Fibroblast of mammary gland (primary cell): Measurements from ENCODE around the gene ANG.

Source experiments
- DNase-seq: peaks from one replicate; pipeline ENCODE4 v3.0.0-alpha.2; 2010; ENCODE audit warnings: low read depth
- H3K4me3 ChIP-seq: 2 replicates; pipeline ENCODE4 v1.5.1; 2011; ENCODE audit warnings: low read depth, mild to moderate bottlenecking, low read length, moderate library complexity; ENCODE audit not compliant: control insufficient read depth
- TF ChIP-seq, protein P1 (sequence below): conservative IDR thresholded peaks from 2 replicates; pipeline ENCODE4 v1.5.1; 2011; ENCODE audit warnings: low read depth, low read length, inconsistent platforms; ENCODE audit not compliant: control insufficient read depth, insufficient read depth

The ANG gene

DNA sequence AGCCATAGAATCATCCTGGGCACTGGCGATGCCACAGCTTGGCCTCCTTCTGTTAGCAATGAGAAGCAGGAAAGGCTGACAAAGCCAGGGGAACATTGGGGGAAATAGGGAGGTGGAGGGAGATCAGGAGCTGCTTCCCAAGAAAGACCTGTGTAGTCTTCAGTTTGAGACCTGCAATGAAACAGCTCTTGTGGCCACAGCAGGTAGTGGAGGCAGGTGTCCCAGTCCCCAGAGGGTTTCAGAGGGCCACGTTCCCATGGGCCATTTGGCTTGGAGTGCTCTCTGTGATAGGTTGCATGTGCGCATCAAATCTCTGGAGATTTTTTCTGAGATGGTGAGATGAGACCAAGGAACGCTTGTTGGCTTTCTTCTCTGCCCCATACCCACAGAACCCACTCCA lies 32.7 kb upstream of the ANG start:
- no peak overlapping the region for H3K4me3 ChIP-seq
- DNase-seq: no peak
- TF ChIP-seq, protein P1, sequence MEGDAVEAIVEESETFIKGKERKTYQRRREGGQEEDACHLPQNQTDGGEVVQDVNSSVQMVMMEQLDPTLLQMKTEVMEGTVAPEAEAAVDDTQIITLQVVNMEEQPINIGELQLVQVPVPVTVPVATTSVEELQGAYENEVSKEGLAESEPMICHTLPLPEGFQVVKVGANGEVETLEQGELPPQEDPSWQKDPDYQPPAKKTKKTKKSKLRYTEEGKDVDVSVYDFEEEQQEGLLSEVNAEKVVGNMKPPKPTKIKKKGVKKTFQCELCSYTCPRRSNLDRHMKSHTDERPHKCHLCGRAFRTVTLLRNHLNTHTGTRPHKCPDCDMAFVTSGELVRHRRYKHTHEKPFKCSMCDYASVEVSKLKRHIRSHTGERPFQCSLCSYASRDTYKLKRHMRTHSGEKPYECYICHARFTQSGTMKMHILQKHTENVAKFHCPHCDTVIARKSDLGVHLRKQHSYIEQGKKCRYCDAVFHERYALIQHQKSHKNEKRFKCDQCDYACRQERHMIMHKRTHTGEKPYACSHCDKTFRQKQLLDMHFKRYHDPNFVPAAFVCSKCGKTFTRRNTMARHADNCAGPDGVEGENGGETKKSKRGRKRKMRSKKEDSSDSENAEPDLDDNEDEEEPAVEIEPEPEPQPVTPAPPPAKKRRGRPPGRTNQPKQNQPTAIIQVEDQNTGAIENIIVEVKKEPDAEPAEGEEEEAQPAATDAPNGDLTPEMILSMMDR: no peak

DNA sequence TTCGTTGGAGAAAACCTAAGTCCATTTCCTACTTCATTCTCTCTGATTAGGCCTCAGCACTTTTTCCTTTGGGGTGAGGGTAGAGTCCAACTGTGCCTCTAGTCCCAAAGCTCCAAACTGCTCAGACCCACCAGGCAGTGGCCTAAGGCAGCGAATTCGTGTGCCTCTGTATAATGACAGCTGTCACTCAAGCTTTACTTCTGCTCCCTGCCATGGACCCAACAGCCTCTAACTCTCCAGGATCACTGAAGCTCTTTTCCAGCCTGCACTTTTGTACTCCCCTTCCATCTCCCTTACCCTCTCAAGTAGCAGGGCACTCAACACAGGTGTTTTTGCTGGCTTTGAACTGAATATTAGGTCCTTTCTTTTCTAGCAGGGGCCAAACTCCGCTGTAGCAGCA lies 32.3 kb upstream of the ANG start:
- DNase-seq: no peak
- TF ChIP-seq, protein P1: no peak
- no peak overlapping the region for H3K4me3 ChIP-seq

DNA sequence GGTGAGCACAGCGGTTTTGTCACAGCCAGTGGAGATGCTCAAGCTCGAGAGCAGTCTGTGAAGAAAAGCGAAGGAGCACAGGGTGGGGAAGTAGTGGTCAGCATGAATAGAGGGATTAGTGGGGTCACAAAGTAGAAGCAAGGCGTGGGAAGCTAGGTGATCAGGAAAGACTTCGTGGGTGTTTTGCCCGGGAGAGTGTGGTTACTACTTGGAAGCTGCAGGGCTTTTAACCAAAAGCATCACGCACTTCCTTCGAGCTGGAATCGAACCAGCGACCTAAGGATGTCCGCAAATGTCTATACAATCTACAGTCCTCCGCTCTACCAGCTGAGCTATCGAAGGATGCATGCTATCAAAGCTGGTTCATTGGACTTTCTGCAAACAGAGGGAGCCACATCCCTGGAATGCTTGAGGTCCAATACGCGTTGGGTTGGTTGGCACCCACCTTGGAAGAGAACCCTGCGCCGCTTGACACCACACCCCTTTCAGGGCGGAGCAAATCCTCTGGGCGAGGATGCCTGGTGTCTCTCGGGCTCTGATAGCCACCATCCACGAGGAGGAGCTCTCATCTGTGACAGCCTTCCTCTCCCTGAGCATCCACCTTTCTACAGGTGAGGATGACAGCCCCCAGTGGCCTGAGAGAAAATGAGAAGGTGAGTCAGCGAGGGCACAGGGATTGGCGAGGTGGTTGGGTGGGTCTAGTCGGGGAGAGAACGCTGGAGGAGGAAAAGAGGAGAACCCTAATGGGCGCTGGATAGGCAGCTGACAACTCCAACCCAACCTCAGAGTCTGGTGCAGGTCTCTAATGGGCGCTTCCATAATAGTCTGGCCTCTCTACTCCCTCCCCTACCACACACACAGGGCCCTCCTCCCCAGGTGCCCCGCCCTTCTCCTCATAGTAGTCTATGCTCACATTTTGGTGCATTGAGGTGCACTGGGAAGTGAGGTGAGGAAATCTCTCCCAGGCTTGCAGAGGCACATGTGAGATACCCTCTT lies 31.1 kb upstream of the ANG start:
- TF ChIP-seq, protein P1: peak; percentile 17
- no peak overlapping the region for H3K4me3 ChIP-seq
- DNase-seq: peak; percentile 53

DNA sequence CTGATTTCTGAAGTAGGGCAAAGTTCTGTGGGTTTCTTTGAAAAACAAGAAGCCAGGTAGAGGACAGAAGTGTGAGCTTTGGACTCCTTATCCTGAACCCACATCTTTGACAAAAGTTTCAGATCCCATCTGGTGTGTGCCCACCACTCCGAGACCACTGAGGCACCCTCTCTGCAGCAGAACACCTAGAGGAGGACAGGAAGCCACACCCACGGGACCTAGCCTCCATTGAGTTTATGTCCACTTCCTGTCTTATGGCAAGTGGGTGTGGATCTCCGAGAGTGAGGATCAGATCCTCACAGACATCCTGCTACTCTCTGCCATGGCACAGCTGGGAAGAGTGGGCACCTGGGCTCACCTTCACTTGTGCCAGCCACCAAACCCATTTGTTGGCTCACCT lies 30.3 kb upstream of the ANG start:
- DNase-seq: no peak
- H3K4me3 ChIP-seq: no peak overlapping the region
- TF ChIP-seq, protein P1: no peak

DNA sequence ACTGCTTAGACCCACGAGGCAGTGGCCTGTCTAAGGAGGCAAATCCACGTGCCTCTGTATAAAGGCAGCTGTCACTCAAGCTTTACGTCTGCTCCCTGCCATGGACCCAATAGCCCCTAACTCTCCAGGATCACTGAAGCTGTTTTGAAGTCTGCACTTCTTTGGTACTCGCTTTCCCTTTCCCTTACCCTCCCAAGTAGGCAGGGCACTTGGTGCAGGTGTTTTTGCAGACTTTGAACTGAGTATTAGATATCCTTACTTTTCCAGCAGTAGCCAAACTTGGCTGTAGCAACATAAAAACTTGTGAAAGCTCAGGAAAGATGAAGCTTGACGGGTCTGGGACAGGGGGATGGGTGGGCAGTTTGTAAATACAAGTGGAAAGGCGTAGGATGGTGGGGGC lies 29.2 kb upstream of the ANG start:
- no peak overlapping the region for H3K4me3 ChIP-seq
- TF ChIP-seq, protein P1: no peak
- no peak for DNase-seq

DNA sequence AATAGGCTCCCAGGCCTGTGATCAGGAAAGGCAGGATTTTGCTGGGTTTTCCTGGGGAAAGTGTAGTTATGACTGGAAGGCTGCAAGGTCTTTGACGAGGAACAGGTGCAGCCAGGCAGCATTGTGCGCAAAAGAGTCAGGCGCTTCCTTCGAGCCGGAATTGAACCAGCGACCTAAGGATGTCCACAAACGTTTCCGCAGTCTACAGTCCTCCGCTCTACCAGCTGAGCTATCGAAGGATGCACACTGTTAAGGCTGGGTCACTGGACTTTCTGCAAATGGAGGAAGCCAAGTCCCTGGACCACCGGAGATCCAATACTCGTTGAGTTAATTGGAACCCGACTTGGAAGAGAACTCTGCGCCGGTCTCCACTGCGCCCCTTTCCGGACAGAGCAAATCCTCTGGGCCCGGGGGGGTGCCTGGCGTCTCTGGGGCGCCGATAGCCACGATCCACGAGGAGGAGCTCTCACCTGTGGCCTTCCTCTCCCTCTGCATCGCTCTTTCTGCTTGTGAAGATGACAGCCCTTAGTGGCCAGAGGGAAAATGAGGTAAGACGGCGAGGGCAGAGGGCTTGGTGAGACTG lies 28.7 kb upstream of the ANG start:
- TF ChIP-seq, protein P1: no peak
- no peak overlapping the region for H3K4me3 ChIP-seq
- peak; percentile 5 for DNase-seq

DNA sequence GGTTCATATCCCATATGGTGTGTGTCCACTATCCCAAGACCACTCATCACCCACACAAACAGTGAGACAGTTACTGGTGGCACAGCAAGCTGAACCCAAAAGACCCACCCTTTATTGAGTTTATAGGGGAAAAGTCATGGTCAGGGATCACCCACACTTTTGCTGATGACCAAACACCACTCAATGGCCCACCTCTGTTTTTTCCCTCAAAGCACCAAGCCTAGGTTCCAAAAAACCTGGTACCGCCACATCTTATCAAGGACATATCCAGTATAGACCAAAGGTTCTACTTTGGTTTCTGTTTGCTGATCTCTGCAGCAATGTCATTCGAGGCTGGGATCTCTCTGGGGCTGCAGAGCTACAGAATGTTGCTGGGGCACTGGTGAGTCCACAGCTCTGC lies 27.4 kb upstream of the ANG start:
- no peak for DNase-seq
- no peak overlapping the region for H3K4me3 ChIP-seq
- TF ChIP-seq, protein P1: no peak
